ENCODE measurements around the gene CBX8. TPM values are rescaled to one million over a fixed set of nuclear protein-coding genes. Genes with fewer than 3 reads are reported as not detected.
A peak's percentile ranks its signal among the peaks of the same experiment; 100 is the strongest.

The CBX8 gene
- total RNA-seq, 1 donor from 2014 or later, result 16.3 TPM

DNA sequence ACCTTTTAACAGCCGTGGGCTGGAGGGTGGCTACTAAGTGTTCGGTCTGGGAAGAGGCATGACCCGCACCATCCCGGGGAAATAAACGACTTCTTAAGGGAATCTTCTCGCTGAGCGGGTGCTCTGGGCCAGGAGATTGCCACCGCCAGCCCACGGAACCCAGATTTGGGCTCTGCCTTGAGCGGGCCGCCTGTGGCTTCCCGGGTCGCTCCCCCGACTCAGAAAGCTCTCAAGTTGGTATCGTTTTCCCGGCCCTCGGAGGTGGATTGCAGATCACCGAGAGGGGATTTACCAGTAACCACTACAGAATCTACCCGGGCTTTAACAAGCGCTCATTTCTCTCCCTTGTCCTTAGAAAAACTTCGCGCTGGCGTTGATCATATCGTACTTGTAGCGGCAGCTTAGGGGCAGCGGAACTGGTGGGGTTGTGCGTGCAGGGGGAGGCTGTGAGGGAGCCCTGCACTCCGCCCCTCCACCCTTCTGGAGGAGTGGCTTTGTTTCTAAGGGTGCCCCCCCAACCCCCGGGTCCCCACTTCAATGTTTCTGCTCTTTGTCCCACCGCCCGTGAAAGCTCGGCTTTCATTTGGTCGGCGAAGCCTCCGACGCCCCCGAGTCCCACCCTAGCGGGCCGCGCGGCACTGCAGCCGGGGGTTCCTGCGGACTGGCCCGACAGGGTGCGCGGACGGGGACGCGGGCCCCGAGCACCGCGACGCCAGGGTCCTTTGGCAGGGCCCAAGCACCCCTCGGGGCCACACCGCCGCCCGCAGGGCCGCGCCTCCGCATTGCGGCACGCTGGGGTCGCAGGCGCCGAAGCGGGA, 46.0 kb upstream of the CBX8 start:
- Mint-ChIP-seq H3K27ac (no peak overlapping the region), H3K9me3 (no peaks in the 10 kb centered on the region), H3K4me1 (peaks cover 33% of the 10 kb centered on the region), H3K4me3 (peak overlapping the region; percentile 45), H3K27me3 (ENCODE audit: low read depth) (peaks cover 41% of the 10 kb centered on the region), H3K36me3 (no peaks in the 10 kb centered on the region)
- no peak for DNase-seq (ENCODE audit: low spot score in 2 of 2, unreplicated experiment in 2 of 2)
- TF ChIP-seq, protein P1, sequence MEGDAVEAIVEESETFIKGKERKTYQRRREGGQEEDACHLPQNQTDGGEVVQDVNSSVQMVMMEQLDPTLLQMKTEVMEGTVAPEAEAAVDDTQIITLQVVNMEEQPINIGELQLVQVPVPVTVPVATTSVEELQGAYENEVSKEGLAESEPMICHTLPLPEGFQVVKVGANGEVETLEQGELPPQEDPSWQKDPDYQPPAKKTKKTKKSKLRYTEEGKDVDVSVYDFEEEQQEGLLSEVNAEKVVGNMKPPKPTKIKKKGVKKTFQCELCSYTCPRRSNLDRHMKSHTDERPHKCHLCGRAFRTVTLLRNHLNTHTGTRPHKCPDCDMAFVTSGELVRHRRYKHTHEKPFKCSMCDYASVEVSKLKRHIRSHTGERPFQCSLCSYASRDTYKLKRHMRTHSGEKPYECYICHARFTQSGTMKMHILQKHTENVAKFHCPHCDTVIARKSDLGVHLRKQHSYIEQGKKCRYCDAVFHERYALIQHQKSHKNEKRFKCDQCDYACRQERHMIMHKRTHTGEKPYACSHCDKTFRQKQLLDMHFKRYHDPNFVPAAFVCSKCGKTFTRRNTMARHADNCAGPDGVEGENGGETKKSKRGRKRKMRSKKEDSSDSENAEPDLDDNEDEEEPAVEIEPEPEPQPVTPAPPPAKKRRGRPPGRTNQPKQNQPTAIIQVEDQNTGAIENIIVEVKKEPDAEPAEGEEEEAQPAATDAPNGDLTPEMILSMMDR (IDR thresholded peaks at IDR 0.05; ENCODE audit: unreplicated experiment), result no peak

GRCh38 chr17:79842136-79842655, 45.3 kb upstream of the CBX8 start:
- no peak for DNase-seq (ENCODE audit: low spot score in 2 of 2, unreplicated experiment in 2 of 2)
- Mint-ChIP-seq H3K4me3 (peak overlapping the region; percentile 24), H3K9me3 (no peaks in the 10 kb centered on the region), H3K4me1 (peaks cover 39% of the 10 kb centered on the region), H3K27ac (no peak overlapping the region), H3K27me3 (ENCODE audit: low read depth) (peaks cover 39% of the 10 kb centered on the region), H3K36me3 (no peaks in the 10 kb centered on the region)
- TF ChIP-seq, protein P1 (IDR thresholded peaks at IDR 0.05; ENCODE audit: unreplicated experiment), result no peak

DNA sequence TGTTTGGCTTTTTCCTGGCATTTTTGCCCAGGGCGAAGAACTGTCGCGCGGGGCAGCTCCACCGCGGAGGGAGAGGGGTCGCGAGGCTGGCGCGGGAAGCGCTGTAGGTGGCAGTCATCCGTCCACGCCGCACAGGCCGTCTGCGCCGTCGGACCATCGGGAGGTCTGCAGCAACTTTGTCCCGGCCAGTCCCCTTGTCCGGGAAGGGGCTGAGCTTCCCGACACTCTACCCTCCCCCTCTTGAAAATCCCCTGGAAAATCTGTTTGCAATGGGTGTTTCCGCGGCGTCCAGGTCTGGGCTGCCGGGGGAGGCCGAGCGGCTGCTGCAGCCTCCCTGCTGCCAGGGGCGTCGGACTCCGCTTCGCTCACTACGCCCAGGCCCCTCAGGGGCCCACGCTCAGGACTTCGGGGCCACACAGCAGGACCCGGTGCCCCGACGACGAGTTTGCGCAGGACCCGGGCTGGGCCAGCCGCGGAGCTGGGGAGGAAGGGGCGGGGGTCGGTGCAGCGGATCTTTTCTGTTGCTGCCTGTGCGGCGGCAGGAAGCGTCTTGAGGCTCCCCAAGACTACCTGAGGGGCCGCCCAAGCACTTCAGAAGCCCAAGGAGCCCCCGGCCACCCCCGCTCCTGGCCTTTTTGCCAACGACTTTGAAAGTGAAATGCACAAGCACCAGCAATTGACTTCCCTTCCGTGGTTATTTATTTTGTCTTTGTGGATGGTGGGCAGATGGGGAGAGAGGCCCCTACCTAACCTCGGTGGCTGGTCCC, 44.7 kb upstream of the CBX8 start:
- TF ChIP-seq, protein P1 (IDR thresholded peaks at IDR 0.05; ENCODE audit: unreplicated experiment), result no peak
- no peaks in the 10 kb centered on the region for H3K9me3 Mint-ChIP-seq
- peak overlapping the region; percentile 24 for H3K4me3 Mint-ChIP-seq
- no peak overlapping the region for H3K27ac Mint-ChIP-seq
- peaks cover 45% of the 10 kb centered on the region for H3K4me1 Mint-ChIP-seq
- H3K36me3 Mint-ChIP-seq, result no peaks in the 10 kb centered on the region
- no peak for DNase-seq (ENCODE audit: low spot score in 2 of 2, unreplicated experiment in 2 of 2)
- H3K27me3 Mint-ChIP-seq (ENCODE audit: low read depth), result peaks cover 40% of the 10 kb centered on the region

- H3K4me3 Mint-ChIP-seq, result peak overlapping the region; percentile 17
- H3K4me1 Mint-ChIP-seq, result peaks cover 47% of the 10 kb centered on the region
- DNase-seq (ENCODE audit: low spot score in 2 of 2, unreplicated experiment in 2 of 2), result no peak
- H3K9me3 Mint-ChIP-seq, result no peaks in the 10 kb centered on the region
- no peak overlapping the region for H3K27ac Mint-ChIP-seq
- TF ChIP-seq, protein P1 (IDR thresholded peaks at IDR 0.05; ENCODE audit: unreplicated experiment), result no peak
- H3K36me3 Mint-ChIP-seq, result no peaks in the 10 kb centered on the region
- peaks cover 41% of the 10 kb centered on the region for H3K27me3 Mint-ChIP-seq (ENCODE audit: low read depth)
Observed at GRCh38 chr17:79840989-79841286, 44.1 kb upstream of the CBX8 start.

DNA sequence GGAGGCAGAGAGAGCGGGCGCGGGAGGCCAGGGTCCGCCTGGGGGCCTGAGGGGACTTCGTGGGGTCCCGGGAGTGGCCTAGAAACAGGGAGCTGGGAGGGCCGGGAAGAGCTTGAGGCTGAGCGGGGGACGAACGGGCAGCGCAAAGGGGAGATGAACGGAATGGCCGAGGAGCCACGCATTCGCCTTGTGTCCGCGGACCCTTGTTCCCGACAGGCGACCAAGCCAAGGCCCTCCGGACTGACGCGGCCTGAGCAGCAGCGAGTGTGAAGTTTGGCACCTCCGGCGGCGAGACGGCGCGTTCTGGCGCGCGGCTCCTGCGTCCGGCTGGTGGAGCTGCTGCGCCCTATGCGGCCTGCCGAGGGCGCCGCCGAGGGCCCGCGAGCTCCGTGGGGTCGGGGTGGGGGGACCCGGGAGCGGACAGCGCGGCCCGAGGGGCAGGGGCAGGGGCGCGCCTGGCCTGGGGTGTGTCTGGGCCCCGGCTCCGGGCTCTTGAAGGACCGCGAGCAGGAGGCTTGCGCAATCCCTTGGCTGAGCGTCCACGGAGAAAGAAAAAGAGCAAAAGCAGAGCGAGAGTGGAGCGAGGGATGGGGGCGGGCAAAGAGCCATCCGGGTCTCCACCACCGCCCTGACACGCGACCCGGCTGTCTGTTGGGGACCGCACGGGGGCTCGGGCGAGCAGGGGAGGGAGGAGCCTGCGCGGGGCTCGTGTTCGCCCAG, 43.6 kb upstream of the CBX8 start:
- Mint-ChIP-seq H3K9me3 (no peaks in the 10 kb centered on the region), H3K27me3 (ENCODE audit: low read depth) (peaks cover 46% of the 10 kb centered on the region), H3K4me1 (peaks cover 43% of the 10 kb centered on the region), H3K36me3 (no peaks in the 10 kb centered on the region), H3K27ac (no peak overlapping the region), H3K4me3 (peak overlapping the region; percentile 41)
- peak in 1 of 2 experiments; percentile 58 for DNase-seq (ENCODE audit: low spot score in 2 of 2, unreplicated experiment in 2 of 2)
- TF ChIP-seq, protein P1 (IDR thresholded peaks at IDR 0.05; ENCODE audit: unreplicated experiment), result no peak

All from mesothelial cell of epicardium (in vitro differentiated cells).